ENCODE data around the gene TYRP1. TPM values are rescaled to one million over a fixed set of nuclear protein-coding genes. Genes with fewer than 3 reads are reported as not detected.

TYRP1 gene
- total RNA-seq, 1 donor from 2014 or later, result 0.23 TPM

DNA sequence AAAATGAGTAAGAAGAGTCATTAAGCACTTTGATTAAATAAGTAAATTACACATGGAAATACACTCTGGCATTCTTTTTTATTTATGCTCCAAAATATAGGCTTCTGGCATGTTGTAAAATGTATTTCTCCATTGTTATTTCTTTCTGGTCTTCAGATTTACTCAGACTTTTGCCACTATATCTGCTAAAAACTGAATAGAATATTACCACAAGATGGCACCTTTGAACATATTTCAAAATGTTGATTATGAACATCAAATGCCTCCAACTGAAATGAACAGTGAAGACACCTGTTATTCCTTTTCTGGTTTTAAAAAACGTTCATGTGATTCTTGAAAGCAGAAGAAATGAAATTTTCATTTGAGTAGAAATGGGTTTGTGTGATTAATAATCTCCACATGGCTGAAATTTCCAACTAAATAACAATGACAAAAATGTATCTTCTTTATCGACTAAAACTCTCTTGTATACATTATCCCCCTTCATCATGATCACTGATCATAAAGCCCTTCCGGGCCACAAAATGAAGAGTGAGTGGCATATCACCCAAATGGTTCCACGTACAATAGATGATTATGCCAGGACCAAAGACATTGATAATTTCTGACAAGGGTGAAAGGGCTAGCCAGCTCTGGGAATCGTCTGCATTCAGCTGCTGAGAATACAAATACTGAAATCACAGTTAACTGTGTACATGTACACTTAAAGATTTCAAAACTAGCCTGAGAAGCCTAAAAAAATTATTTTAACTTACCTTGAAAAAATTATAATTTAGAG is 23.8 kb downstream of the TYRP1 start:
- TF ChIP-seq, protein P1, sequence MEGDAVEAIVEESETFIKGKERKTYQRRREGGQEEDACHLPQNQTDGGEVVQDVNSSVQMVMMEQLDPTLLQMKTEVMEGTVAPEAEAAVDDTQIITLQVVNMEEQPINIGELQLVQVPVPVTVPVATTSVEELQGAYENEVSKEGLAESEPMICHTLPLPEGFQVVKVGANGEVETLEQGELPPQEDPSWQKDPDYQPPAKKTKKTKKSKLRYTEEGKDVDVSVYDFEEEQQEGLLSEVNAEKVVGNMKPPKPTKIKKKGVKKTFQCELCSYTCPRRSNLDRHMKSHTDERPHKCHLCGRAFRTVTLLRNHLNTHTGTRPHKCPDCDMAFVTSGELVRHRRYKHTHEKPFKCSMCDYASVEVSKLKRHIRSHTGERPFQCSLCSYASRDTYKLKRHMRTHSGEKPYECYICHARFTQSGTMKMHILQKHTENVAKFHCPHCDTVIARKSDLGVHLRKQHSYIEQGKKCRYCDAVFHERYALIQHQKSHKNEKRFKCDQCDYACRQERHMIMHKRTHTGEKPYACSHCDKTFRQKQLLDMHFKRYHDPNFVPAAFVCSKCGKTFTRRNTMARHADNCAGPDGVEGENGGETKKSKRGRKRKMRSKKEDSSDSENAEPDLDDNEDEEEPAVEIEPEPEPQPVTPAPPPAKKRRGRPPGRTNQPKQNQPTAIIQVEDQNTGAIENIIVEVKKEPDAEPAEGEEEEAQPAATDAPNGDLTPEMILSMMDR (IDR thresholded peaks at IDR 0.05; ENCODE audit: unreplicated experiment), result no peak
- no peaks in the 10 kb centered on the region for H3K36me3 Mint-ChIP-seq (ENCODE audit: low read depth, unreplicated experiment)

DNA sequence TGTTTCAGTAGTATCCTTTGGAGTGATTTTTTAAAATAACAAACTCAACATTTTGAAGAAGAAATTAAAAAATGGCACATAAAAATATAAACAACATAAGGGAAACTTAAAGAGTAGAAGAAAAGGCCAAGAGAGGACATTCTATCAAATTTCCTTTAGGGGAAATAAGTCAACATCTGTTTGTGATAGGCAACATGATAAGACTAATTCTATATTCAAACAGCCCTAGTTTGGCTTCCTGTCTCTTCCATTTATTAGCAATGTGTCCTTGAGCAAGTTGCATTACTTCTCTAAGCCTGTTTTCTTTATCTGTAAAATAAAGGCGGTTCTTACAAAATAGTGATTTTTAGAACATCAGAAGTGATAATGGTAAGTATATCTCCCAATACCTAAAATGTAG is 24.7 kb downstream of the TYRP1 start:
- TF ChIP-seq, protein P1 (IDR thresholded peaks at IDR 0.05; ENCODE audit: unreplicated experiment), result no peak
- H3K27me3 Mint-ChIP-seq (ENCODE audit: unreplicated experiment), result no peaks in the 10 kb centered on the region
- H3K36me3 Mint-ChIP-seq (ENCODE audit: low read depth, unreplicated experiment), result no peaks in the 10 kb centered on the region
- H3K4me3 Mint-ChIP-seq (ENCODE audit: unreplicated experiment), result no peak overlapping the region
- peaks cover 17% of the 10 kb centered on the region for H3K4me1 Mint-ChIP-seq (ENCODE audit: unreplicated experiment)
- no peak overlapping the region for H3K27ac Mint-ChIP-seq (ENCODE audit: unreplicated experiment)
- DNase-seq (ENCODE audit: low spot score), result no peak
- no peaks in the 10 kb centered on the region for H3K9me3 Mint-ChIP-seq (ENCODE audit: unreplicated experiment)

More for the DNA sequence above, 23.8 kb downstream of the TYRP1 start:
- Mint-ChIP-seq H3K9me3 (ENCODE audit: unreplicated experiment) (no peaks in the 10 kb centered on the region), H3K27me3 (ENCODE audit: unreplicated experiment) (no peaks in the 10 kb centered on the region), H3K4me3 (ENCODE audit: unreplicated experiment) (no peak overlapping the region), H3K27ac (ENCODE audit: unreplicated experiment) (no peak overlapping the region), H3K4me1 (ENCODE audit: unreplicated experiment) (peaks cover 17% of the 10 kb centered on the region)
- DNase-seq (ENCODE audit: low spot score), result no peak

DNA sequence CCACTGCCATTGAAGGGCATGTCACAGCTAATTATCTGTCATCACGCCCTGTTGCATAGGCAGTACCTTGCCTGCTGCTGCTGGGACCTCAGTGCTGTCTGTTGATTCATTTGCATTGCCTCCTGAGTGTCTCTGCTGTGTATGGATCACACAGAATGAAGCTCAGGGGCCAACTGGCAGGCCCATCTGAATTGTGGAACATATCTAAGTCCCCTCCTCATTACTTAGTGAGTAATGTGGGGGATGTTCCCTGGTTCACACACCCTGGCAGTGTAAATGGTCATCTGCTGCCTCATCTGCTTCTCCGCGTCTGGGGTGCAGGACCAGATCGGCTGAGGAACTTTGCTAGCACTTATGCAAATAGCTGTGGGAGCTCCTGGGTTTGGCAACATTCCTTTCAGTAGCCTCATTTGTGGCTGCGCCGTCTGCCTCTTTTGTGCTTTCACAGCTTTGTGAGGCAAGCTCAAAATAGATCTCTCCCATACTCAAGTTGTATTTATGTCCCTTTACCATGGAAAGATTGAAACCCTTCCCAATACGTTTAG is 25.4 kb downstream of the TYRP1 start:
- H3K27ac Mint-ChIP-seq (ENCODE audit: unreplicated experiment), result no peak overlapping the region
- DNase-seq (ENCODE audit: low spot score), result peak; percentile 5

DNA sequence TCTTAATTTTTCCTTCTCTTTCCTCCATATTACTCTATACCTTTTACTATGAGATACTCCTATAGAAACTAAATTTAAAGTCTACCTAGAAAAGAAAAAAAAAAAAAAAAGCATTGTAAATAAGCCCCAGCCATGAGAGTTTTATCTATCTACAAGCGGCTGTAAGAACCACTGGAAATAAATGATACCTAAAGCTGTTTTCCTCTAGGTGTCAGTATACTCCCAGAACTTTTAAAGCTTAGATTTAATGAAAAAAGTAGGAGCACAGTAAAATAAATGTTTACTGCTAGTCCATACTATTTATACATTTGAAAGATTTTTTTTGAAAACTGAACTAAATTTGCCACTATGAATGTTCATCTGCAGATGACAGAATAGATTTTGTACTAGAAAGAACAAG is 26.2 kb downstream of the TYRP1 start:
- H3K9me3 Mint-ChIP-seq (ENCODE audit: unreplicated experiment), result no peaks in the 10 kb centered on the region
- H3K4me3 Mint-ChIP-seq (ENCODE audit: unreplicated experiment), result no peak overlapping the region
- no peak overlapping the region for H3K27ac Mint-ChIP-seq (ENCODE audit: unreplicated experiment)
- DNase-seq (ENCODE audit: low spot score), result no peak
- TF ChIP-seq, protein P1 (IDR thresholded peaks at IDR 0.05; ENCODE audit: unreplicated experiment), result peak; percentile 56
- H3K36me3 Mint-ChIP-seq (ENCODE audit: low read depth, unreplicated experiment), result no peaks in the 10 kb centered on the region
- H3K4me1 Mint-ChIP-seq (ENCODE audit: unreplicated experiment), result peaks cover 17% of the 10 kb centered on the region
- H3K27me3 Mint-ChIP-seq (ENCODE audit: unreplicated experiment), result no peaks in the 10 kb centered on the region

More for the DNA sequence above, 25.4 kb downstream of the TYRP1 start:
- Mint-ChIP-seq H3K36me3 (ENCODE audit: low read depth, unreplicated experiment) (no peaks in the 10 kb centered on the region), H3K4me3 (ENCODE audit: unreplicated experiment) (no peak overlapping the region), H3K4me1 (ENCODE audit: unreplicated experiment) (peaks cover 17% of the 10 kb centered on the region), H3K27me3 (ENCODE audit: unreplicated experiment) (no peaks in the 10 kb centered on the region), H3K9me3 (ENCODE audit: unreplicated experiment) (no peaks in the 10 kb centered on the region)
- TF ChIP-seq, protein P1 (IDR thresholded peaks at IDR 0.05; ENCODE audit: unreplicated experiment), result no peak

DNA sequence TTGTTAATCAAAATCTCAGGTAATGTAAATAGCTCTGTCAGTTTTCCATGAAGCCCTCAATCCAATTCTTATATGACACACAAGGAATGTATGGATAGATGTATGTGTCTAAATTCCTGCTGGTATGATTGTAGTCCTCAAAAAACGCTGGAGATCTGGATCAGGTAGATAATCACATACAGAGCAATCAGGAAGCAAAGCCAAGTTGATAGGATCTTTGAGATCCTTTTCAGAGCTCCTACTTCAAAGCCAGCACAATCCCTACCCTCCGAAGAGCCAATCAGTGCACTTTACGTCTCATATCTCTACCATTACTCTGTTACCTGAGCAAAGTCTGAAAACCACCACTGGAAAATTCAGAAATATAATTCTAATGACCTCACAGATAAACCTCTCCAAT is 27.4 kb downstream of the TYRP1 start:
- TF ChIP-seq, protein P1 (IDR thresholded peaks at IDR 0.05; ENCODE audit: unreplicated experiment), result no peak
- DNase-seq (ENCODE audit: low spot score), result no peak
- Mint-ChIP-seq H3K9me3 (ENCODE audit: unreplicated experiment) (no peaks in the 10 kb centered on the region), H3K36me3 (ENCODE audit: low read depth, unreplicated experiment) (no peaks in the 10 kb centered on the region), H3K4me3 (ENCODE audit: unreplicated experiment) (no peak overlapping the region), H3K27ac (ENCODE audit: unreplicated experiment) (no peak overlapping the region), H3K27me3 (ENCODE audit: unreplicated experiment) (no peaks in the 10 kb centered on the region), H3K4me1 (ENCODE audit: unreplicated experiment) (peaks cover 17% of the 10 kb centered on the region)
